Liver (tissue), 9 donors: Measurements from ENCODE around the gene KCND2. TPM values are rescaled to one million over a fixed set of nuclear protein-coding genes. Genes with fewer than 3 reads are reported as not detected.

Experiments used
- DNase-seq: peaks from one replicate; pipeline ENCODE4 v3.0.0-alpha.2; 2017; ENCODE audit warnings: low spot score
- H3K27ac ChIP-seq, 2 donors: one replicate each; pipeline ENCODE4 v1.7.0; 2013; ENCODE audit warnings: inconsistent platforms in 2 of 2, low read length in 2 of 2, control low read depth in 1 of 2, low read depth in 1 of 2, mild to moderate bottlenecking in 1 of 2
- H3K27me3 ChIP-seq, 4 donors: one replicate each; pipeline versions ENCODE4 v1.6.1 to v1.7.0; 2013; ENCODE audit warnings: low read length in 3 of 4, inconsistent platforms in 1 of 4, mild to moderate bottlenecking in 1 of 4, moderate library complexity in 1 of 4; ENCODE audit not compliant: control insufficient read depth in 4 of 4, insufficient read depth in 4 of 4
- H3K36me3 ChIP-seq, 4 donors: one replicate each; pipeline versions ENCODE4 v1.6.1 to v1.7.0; 2013; ENCODE audit warnings: low read length in 3 of 4, mild to moderate bottlenecking in 3 of 4, low read depth in 1 of 4, moderate library complexity in 1 of 4; ENCODE audit not compliant: control insufficient read depth in 4 of 4, insufficient read depth in 3 of 4
- H3K4me1 ChIP-seq, 4 donors: one replicate each; pipeline versions ENCODE4 v1.6.1 to v1.7.0; 2013; ENCODE audit warnings: low read length in 3 of 4, mild to moderate bottlenecking in 3 of 4, moderate library complexity in 1 of 4; ENCODE audit not compliant: control insufficient read depth in 4 of 4, insufficient read depth in 4 of 4
- H3K4me3 ChIP-seq, 3 donors: one replicate each; pipeline versions ENCODE4 v1.6.1 to v1.7.0; 2013; ENCODE audit warnings: low read length in 3 of 3, control low read depth in 1 of 3, low read depth in 1 of 3, mild to moderate bottlenecking in 1 of 3
- H3K9ac ChIP-seq, 2 donors: one replicate each; pipeline ENCODE4 v1.7.0; 2013; ENCODE audit warnings: low read length in 2 of 2, mild to moderate bottlenecking in 2 of 2, moderate library complexity in 2 of 2, control low read depth in 1 of 2, low read depth in 1 of 2
- H3K9me3 ChIP-seq, 4 donors: one replicate each; pipeline versions ENCODE4 v1.6.1 to v1.7.0; 2013; ENCODE audit warnings: low read length in 3 of 4; ENCODE audit not compliant: control insufficient read depth in 4 of 4
- EGR1 ChIP-seq, 2 donors: IDR thresholded peaks; 2 replicates each; pipeline ENCODE4 v1.6.1; 2016 to 2018; ENCODE audit warnings: antibody characterized with exemption in 2 of 2, low read depth in 2 of 2
- FOXA1 ChIP-seq: IDR thresholded peaks from 2 replicates; pipeline ENCODE4 v1.6.1; 2016; ENCODE audit warnings: antibody characterized with exemption
- FOXA2 ChIP-seq: IDR thresholded peaks from 2 replicates; pipeline ENCODE4 v1.6.1; 2016; ENCODE audit warnings: antibody characterized with exemption
- GABPA ChIP-seq, 2 donors: IDR thresholded peaks in 1 of 2; conservative IDR thresholded peaks in 1 of 2; 2 replicates each; pipeline ENCODE4 v1.6.1; 2016; ENCODE audit warnings: antibody characterized with exemption in 2 of 2, mild to moderate bottlenecking in 1 of 2, moderate library complexity in 1 of 2
- HNF4A ChIP-seq, 2 donors: conservative IDR thresholded peaks; 2 replicates each; pipeline ENCODE4 v1.6.1; 2016; ENCODE audit warnings: antibody characterized with exemption in 2 of 2, mild to moderate bottlenecking in 2 of 2
- HNF4G ChIP-seq: IDR thresholded peaks from 2 replicates; pipeline ENCODE4 v1.6.1; 2016; ENCODE audit warnings: antibody characterized with exemption
- NR2F2 ChIP-seq: IDR thresholded peaks from 2 replicates; pipeline ENCODE4 v1.6.1; 2016; ENCODE audit warnings: antibody characterized with exemption
- RAD21 ChIP-seq, 2 donors: IDR thresholded peaks; 2 replicates each; pipeline ENCODE4 v1.6.1; 2016; ENCODE audit warnings: antibody characterized with exemption in 2 of 2, mild to moderate bottlenecking in 2 of 2
- RXRA ChIP-seq, 2 donors: IDR thresholded peaks; 2 replicates each; pipeline ENCODE4 v1.6.1; 2017 to 2018; ENCODE audit warnings: antibody characterized with exemption in 2 of 2, mild to moderate bottlenecking in 1 of 2
- SP1 ChIP-seq: IDR thresholded peaks from 2 replicates; pipeline ENCODE4 v1.6.1; 2018; ENCODE audit warnings: antibody characterized with exemption, mild to moderate bottlenecking
- TAF1 ChIP-seq: conservative IDR thresholded peaks from 2 replicates; pipeline ENCODE4 v1.6.1; 2016; ENCODE audit warnings: antibody characterized with exemption, mild to moderate bottlenecking
- YY1 ChIP-seq: IDR thresholded peaks from 2 replicates; pipeline ENCODE4 v1.6.1; 2016; ENCODE audit warnings: antibody characterized with exemption, mild to moderate bottlenecking
- WGBS: extraction: QIAGEN DNeasy Blood & Tissue Kit; methylation state at CpG from one replicate; pipeline ENCODE4 v1.1.7; 2013; 5-methylcytosine and 5-hydroxymethylcytosine counted together
- polyA plus RNA-seq, 2 donors: library from polyadenylated mRNA; stranded (reverse) in 1 of 2; unstranded in 1 of 2; fragments of 200-250 nt in 1 of 2; fragments of >200 nt in 1 of 2; fragmentation: Nextera tagmentation in 1 of 2; extraction: Ambion mirVana in 1 of 2; gene quantifications; one replicate each; pipeline versions ENCODE4 v1.2.1 to v1.2.3, GENCODE V29; 2013 to 2015
- total RNA-seq, 2 donors: library from RNA; depleted of rRNA; stranded (reverse); fragments of >200 nt; gene quantifications; one replicate each; pipeline ENCODE4 v1.2.3, GENCODE V29; 2014
- TF ChIP-seq, protein P1 (sequence below): fragments of 150-350 bp; IDR thresholded peaks from 2 replicates; pipeline ENCODE4 v1.5.1; 2017; ENCODE audit warnings: improper control_type of control experiment, low read depth, low read length; ENCODE audit not compliant: missing input control
- TF ChIP-seq, protein P2 (sequence below): IDR thresholded peaks from 2 replicates; pipeline ENCODE4 v1.6.1; 2016; ENCODE audit warnings: antibody characterized with exemption
- donor health status: healthy.
- donor health status: healthy.
- donor health status: healthy.
- donor health status: healthy.
- donor health status: healthy.

KCND2 gene
- total and polyA plus RNA-seq, 4 donors = 0.02 to 0.22 (median 0.07) TPM

DNA sequence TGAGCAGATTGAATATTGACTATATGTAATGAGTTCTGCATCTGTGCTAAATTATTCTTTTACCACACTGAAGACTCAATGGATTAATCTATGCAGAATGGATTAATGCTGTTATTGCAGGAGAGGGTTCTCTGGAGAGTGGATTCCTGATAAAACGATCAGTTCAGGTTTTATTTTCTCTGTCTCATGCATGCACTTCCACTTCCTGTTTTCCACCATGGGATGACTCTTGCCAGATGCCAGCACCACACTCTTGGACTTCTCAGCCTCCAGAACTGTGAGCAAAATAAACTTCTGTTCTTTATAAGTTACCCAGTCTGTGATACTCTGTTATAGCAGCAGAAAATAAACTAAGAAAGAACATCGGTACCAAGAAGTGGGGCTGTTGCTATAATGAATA is 207.5 kb downstream of the KCND2 start:
- H3K9ac ChIP-seq = no peak overlapping the region
- no peaks in the 10 kb centered on the region for H3K4me1 ChIP-seq
- TF ChIP-seq RXRA (IDR thresholded peaks at IDR 0.05) (no peak), GABPA (IDR thresholded peaks at IDR 0.05 in 1 of 2, conservative IDR thresholded peaks at IDR 0.05 in 1 of 2) (no peak), YY1 (no peak), HNF4G (no peak)
- TF ChIP-seq, protein P1, sequence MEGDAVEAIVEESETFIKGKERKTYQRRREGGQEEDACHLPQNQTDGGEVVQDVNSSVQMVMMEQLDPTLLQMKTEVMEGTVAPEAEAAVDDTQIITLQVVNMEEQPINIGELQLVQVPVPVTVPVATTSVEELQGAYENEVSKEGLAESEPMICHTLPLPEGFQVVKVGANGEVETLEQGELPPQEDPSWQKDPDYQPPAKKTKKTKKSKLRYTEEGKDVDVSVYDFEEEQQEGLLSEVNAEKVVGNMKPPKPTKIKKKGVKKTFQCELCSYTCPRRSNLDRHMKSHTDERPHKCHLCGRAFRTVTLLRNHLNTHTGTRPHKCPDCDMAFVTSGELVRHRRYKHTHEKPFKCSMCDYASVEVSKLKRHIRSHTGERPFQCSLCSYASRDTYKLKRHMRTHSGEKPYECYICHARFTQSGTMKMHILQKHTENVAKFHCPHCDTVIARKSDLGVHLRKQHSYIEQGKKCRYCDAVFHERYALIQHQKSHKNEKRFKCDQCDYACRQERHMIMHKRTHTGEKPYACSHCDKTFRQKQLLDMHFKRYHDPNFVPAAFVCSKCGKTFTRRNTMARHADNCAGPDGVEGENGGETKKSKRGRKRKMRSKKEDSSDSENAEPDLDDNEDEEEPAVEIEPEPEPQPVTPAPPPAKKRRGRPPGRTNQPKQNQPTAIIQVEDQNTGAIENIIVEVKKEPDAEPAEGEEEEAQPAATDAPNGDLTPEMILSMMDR = no peak
- H3K4me3 ChIP-seq = no peak overlapping the region
- no peak for DNase-seq
- H3K27me3 ChIP-seq = no peaks in the 10 kb centered on the region
- no peaks in the 10 kb centered on the region for H3K36me3 ChIP-seq
- WGBS = 82% methylated on average over 2 of the region's 2 CpGs
- no peak overlapping the region for H3K27ac ChIP-seq
- no peaks in the 10 kb centered on the region for H3K9me3 ChIP-seq

DNA sequence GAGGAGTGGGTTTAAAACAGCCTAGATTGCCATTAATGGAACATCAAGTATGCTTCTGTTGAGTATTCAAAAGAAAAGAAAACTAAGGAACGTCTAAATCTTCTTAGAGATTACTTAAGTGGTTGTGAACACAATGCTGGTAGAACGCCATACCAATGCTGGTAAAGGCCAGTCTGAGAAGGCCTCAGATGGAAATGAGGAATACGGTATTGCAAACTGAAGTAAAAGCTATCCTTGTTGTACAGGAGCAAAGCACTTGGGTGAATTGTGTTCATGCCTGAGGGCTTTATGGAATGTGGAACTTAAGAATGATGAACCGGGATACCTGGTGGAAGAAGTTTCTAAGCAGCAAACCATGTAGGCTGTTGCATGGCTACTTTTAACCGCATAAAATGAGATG is 208.0 kb downstream of the KCND2 start:
- no peak for TF ChIP-seq HNF4A (conservative IDR thresholded peaks at IDR 0.05)
- no peak for TF ChIP-seq HNF4G
- no peaks in the 10 kb centered on the region for H3K4me1 ChIP-seq
- DNase-seq = no peak
- WGBS = 84% methylated on average over 5 of the region's 5 CpGs
- H3K27ac ChIP-seq = no peak overlapping the region
- H3K36me3 ChIP-seq = no peaks in the 10 kb centered on the region
- H3K27me3 ChIP-seq = no peaks in the 10 kb centered on the region
- no peak overlapping the region for H3K4me3 ChIP-seq
- no peaks in the 10 kb centered on the region for H3K9me3 ChIP-seq
- H3K9ac ChIP-seq = no peak overlapping the region

DNA sequence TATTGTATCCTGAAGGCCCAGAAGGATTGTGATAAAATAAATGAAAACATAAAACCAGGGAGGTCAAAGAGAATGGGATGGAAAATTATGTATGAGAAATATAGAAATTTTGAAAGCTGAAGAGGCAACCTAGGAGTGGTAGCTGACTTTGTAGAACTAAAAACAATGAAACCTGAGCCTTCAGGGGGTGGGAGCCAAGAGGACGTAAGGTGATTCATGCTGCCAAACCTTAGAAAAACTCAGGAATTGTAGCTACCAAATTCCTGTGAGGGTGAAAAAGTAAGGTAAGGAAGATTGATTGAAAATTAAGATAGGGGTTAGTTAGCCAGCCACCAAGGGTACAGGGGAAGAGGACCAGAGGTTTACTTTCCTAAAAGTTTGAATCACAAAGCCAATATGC is 213.2 kb downstream of the KCND2 start:
- no peaks in the 10 kb centered on the region for H3K4me1 ChIP-seq
- 48% methylated on average over 1 of the region's 1 CpG for WGBS
- no peak overlapping the region for H3K27ac ChIP-seq
- no peaks in the 10 kb centered on the region for H3K9me3 ChIP-seq
- no peaks in the 10 kb centered on the region for H3K36me3 ChIP-seq
- TF ChIP-seq GABPA (IDR thresholded peaks at IDR 0.05 in 1 of 2, conservative IDR thresholded peaks at IDR 0.05 in 1 of 2) = no peak
- no peak for TF ChIP-seq RAD21 (IDR thresholded peaks at IDR 0.05)
- no peak for TF ChIP-seq SP1
- H3K27me3 ChIP-seq = peaks cover 0 to 3% (median 0%) of the 10 kb centered on the region in 4 donors
- no peak overlapping the region for H3K4me3 ChIP-seq
- H3K9ac ChIP-seq = no peak overlapping the region
- no peak for DNase-seq

DNA sequence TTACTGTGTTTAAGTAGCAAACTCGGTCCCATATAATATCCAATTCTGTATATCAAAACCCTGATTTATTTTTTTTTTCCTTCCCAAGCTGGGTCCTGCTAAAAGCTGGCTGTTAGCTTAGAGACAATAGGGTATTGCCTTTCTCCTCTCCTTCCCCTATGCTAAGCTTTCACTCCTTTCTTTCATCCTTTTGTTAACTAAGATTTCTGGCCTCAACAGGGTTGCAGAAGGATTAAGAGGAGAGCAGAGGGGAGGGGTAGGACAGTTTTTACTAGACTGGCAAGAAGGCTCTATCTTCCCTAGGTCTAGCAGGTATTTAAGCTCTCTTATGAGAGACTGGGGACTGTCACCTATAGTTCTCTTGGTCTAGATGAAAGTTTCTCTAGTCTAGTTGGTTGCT is 229.2 kb downstream of the KCND2 start:
- Histone ChIP-seq H3K4me3 (no peak overlapping the region), H3K36me3 (no peaks in the 10 kb centered on the region), H3K9me3 (no peaks in the 10 kb centered on the region), H3K27me3 (no peaks in the 10 kb centered on the region), H3K9ac (no peak overlapping the region), H3K27ac (no peak overlapping the region), H3K4me1 (no peaks in the 10 kb centered on the region)
- WGBS = 18% methylated on average over 1 of the region's 1 CpG
- DNase-seq = no peak
- TF ChIP-seq RXRA (IDR thresholded peaks at IDR 0.05) = no peak
- no peak for TF ChIP-seq FOXA1
- no peak for TF ChIP-seq SP1
- TF ChIP-seq GABPA (IDR thresholded peaks at IDR 0.05 in 1 of 2, conservative IDR thresholded peaks at IDR 0.05 in 1 of 2) = no peak
- TF ChIP-seq, protein P1 = no peak
- no peak for TF ChIP-seq EGR1 (IDR thresholded peaks at IDR 0.05; ENCODE audit: low read depth in 2 of 2)
- no peak for TF ChIP-seq FOXA2
- TF ChIP-seq, protein P2, sequence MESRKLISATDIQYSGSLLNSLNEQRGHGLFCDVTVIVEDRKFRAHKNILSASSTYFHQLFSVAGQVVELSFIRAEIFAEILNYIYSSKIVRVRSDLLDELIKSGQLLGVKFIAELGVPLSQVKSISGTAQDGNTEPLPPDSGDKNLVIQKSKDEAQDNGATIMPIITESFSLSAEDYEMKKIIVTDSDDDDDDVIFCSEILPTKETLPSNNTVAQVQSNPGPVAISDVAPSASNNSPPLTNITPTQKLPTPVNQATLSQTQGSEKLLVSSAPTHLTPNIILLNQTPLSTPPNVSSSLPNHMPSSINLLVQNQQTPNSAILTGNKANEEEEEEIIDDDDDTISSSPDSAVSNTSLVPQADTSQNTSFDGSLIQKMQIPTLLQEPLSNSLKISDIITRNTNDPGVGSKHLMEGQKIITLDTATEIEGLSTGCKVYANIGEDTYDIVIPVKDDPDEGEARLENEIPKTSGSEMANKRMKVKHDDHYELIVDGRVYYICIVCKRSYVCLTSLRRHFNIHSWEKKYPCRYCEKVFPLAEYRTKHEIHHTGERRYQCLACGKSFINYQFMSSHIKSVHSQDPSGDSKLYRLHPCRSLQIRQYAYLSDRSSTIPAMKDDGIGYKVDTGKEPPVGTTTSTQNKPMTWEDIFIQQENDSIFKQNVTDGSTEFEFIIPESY = no peak
- no peak for TF ChIP-seq HNF4G
- TF ChIP-seq TAF1 = no peak
- no peak for TF ChIP-seq RAD21 (IDR thresholded peaks at IDR 0.05)
- TF ChIP-seq NR2F2 = no peak
- TF ChIP-seq HNF4A (conservative IDR thresholded peaks at IDR 0.05) = no peak
